ENCODE measurements around the gene COL20A1. TPM values are rescaled to one million over a fixed set of nuclear protein-coding genes. Genes with fewer than 3 reads are reported as not detected.

Gene COL20A1
- total and polyA plus RNA-seq, 2 of the 13 experiments (the other 11 are each of a cell fraction or from before 2014, with no cell fraction given) = not detected

DNA sequence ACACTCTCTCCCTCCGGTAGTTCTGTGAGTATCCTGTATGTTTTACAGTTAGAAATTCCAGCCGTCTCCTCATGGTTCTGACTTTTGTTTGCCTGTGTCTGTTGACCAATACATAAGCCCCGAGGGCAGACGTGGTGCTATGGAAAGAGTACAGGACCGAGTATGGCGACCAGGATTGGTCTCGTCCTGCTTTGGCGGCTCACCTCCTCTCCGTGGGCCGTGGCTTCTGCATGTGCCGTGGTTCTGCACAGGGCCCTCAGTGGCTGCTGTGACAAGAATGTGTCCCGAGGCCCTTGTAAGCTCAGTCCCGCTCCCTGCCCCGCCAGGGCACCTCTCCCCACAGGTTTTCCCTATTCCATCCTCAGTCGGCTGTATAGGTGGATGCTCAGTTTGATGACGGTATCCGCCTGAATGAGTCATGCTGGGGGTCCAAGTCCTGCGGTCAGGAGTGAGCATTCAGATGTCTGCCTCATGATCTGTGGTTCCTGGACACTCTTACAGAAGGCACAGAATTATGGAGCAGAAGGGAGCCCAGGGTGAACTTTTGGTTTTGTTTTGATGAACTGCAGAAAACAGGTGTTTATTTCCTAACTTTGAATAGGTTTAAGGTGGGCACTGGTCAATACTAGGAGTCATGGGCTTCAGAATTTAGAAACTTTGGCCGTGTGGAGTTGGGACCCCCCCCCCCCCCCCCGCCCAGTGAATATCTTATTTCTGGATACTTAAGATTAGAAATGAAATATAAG, 19.2 kb upstream of the COL20A1 start:
- peaks cover 29% of the 10 kb centered on the region for H3K4me1 ChIP-seq (ENCODE audit: insufficient read depth, low read length)
- TSS peak; percentile 90 for BruUV-seq (replicated peaks)
- peak; percentile 82 for DNase-seq (ENCODE audit: low spot score)
- no peak overlapping the region for H2AFZ ChIP-seq (ENCODE audit: low read length)
- H4K20me1 ChIP-seq (ENCODE audit: insufficient read depth, low read length) = peaks cover 33% of the 10 kb centered on the region
- ChIA-PET CTCF (ENCODE audit: low intra/inter-chr PET ratio, low total read pairs) (no interaction called here), POLR2A (interaction anchor here (1.5 kb wide), 1 partner anchor 59 kb away, joined by 8 read pairs; no protein-coding TSS in a partner anchor)
- intact Hi-C loops (cut with micrococcal nuclease; ENCODE audit: unreplicated experiment) (no loop called here), in situ Hi-C loops (cut with HindIII; ENCODE audit: extremely low pct_ligation_motif_present, low pct_unique_long_range_greater_than_20kb) (no loop called here)
- peak; percentile 48 for ATAC-seq
- peak overlapping the region; percentile 72 for H3K27ac ChIP-seq (ENCODE audit: extremely low read length, insufficient read depth, low read length)
- H3K79me2 ChIP-seq (ENCODE audit: insufficient read depth, low read length) = peaks cover 41% of the 10 kb centered on the region
- H3K9me3 ChIP-seq (ENCODE audit: low read length) = no peaks in the 10 kb centered on the region
- WGBS (ENCODE audit: low lambda C conversion rate) = 3% methylated on average over 20 of the region's 20 CpGs
- H3K36me3 ChIP-seq (replicated peaks in 1 of 2; ENCODE audit: control insufficient read depth in 1 of 2, insufficient read depth in 2 of 2, low read length in 2 of 2) = peaks cover 34 to 37% of the 10 kb centered on the region in 2 experiments
- H3K27me3 ChIP-seq (ENCODE audit: control insufficient read depth in 1 of 2, insufficient read depth in 2 of 2, low read length in 2 of 2) = peaks cover 0 to under 1% of the 10 kb centered on the region in 2 experiments; a peak in 1 of 5 replicates
- H3K9ac ChIP-seq (ENCODE audit: insufficient read depth, low read depth, low read length) = peak overlapping the region; percentile 96
- H3K4me2 ChIP-seq (ENCODE audit: low read depth, low read length) = peak overlapping the region; percentile 92
- H3K4me3 ChIP-seq (replicated peaks in 1 of 3; ENCODE audit: insufficient read depth in 1 of 3, low read depth in 2 of 3, low read length in 3 of 3) = peak overlapping the region; percentile 96 to 100 (median 99)
- FAIRE-seq = peak; percentile 91
- TF ChIP-seq CBX2 (IDR thresholded peaks at IDR 0.05; ENCODE audit: low read depth, low read length) = no peak
- TF ChIP-seq CBX2 (CRISPR knock-in tag; IDR thresholded peaks at IDR 0.05; ENCODE audit: low read depth) = no peak
- TF ChIP-seq NFKB2 (CRISPR knock-in tag; IDR thresholded peaks at IDR 0.05; ENCODE audit: borderline replicate concordance) = no peak
- peak; percentile 69; the same call in 2 of the 3 replicates for TF ChIP-seq MXI1 (IDR thresholded peaks at IDR 0.05; ENCODE audit: borderline replicate concordance, low read depth, low read length)
- TF ChIP-seq TAF1 (CRISPR knock-in tag; IDR thresholded peaks at IDR 0.05) = peak; percentile 37; the same call in 1 of the 2 replicates
- TF ChIP-seq, protein P1, sequence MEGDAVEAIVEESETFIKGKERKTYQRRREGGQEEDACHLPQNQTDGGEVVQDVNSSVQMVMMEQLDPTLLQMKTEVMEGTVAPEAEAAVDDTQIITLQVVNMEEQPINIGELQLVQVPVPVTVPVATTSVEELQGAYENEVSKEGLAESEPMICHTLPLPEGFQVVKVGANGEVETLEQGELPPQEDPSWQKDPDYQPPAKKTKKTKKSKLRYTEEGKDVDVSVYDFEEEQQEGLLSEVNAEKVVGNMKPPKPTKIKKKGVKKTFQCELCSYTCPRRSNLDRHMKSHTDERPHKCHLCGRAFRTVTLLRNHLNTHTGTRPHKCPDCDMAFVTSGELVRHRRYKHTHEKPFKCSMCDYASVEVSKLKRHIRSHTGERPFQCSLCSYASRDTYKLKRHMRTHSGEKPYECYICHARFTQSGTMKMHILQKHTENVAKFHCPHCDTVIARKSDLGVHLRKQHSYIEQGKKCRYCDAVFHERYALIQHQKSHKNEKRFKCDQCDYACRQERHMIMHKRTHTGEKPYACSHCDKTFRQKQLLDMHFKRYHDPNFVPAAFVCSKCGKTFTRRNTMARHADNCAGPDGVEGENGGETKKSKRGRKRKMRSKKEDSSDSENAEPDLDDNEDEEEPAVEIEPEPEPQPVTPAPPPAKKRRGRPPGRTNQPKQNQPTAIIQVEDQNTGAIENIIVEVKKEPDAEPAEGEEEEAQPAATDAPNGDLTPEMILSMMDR (CRISPR knock-in tag; IDR thresholded peaks at IDR 0.05) = no peak; the same call in 1 of the 2 replicates
- no peak for TF ChIP-seq KDM1A (CRISPR knock-in tag; IDR thresholded peaks at IDR 0.05)
- TF ChIP-seq RAD51 (IDR thresholded peaks at IDR 0.05; ENCODE audit: borderline replicate concordance) = no peak
- TF ChIP-seq HNRNPK (IDR thresholded peaks at IDR 0.05; ENCODE audit: low read depth, low read length, poor library complexity, severe bottlenecking) = peak; percentile 72
- TF ChIP-seq TBL1XR1 (IDR thresholded peaks at IDR 0.05; ENCODE audit: borderline replicate concordance, low read length, partially characterized antibody) = peak; percentile 48
- peak; percentile 49; the same call in 1 of the 2 replicates for TF ChIP-seq SP2 (CRISPR knock-in tag; IDR thresholded peaks at IDR 0.05)
- TF ChIP-seq JUNB (CRISPR knock-in tag; IDR thresholded peaks at IDR 0.05; ENCODE audit: borderline replicate concordance) = peak; percentile 49; the same call in 1 of the 2 replicates
- peak; percentile 47; the same call in 1 of the 2 replicates for TF ChIP-seq ZNF235 (CRISPR knock-in tag; IDR thresholded peaks at IDR 0.05; ENCODE audit: borderline replicate concordance)
- 0 out of 2 replicates have a peak, but pooled peaks have one; percentile 52 for TF ChIP-seq HES4 (CRISPR knock-in tag; IDR thresholded peaks at IDR 0.05; ENCODE audit: borderline replicate concordance)
- no peak for TF ChIP-seq NCOA5 (CRISPR knock-in tag; IDR thresholded peaks at IDR 0.05)
- TF ChIP-seq, protein P2, sequence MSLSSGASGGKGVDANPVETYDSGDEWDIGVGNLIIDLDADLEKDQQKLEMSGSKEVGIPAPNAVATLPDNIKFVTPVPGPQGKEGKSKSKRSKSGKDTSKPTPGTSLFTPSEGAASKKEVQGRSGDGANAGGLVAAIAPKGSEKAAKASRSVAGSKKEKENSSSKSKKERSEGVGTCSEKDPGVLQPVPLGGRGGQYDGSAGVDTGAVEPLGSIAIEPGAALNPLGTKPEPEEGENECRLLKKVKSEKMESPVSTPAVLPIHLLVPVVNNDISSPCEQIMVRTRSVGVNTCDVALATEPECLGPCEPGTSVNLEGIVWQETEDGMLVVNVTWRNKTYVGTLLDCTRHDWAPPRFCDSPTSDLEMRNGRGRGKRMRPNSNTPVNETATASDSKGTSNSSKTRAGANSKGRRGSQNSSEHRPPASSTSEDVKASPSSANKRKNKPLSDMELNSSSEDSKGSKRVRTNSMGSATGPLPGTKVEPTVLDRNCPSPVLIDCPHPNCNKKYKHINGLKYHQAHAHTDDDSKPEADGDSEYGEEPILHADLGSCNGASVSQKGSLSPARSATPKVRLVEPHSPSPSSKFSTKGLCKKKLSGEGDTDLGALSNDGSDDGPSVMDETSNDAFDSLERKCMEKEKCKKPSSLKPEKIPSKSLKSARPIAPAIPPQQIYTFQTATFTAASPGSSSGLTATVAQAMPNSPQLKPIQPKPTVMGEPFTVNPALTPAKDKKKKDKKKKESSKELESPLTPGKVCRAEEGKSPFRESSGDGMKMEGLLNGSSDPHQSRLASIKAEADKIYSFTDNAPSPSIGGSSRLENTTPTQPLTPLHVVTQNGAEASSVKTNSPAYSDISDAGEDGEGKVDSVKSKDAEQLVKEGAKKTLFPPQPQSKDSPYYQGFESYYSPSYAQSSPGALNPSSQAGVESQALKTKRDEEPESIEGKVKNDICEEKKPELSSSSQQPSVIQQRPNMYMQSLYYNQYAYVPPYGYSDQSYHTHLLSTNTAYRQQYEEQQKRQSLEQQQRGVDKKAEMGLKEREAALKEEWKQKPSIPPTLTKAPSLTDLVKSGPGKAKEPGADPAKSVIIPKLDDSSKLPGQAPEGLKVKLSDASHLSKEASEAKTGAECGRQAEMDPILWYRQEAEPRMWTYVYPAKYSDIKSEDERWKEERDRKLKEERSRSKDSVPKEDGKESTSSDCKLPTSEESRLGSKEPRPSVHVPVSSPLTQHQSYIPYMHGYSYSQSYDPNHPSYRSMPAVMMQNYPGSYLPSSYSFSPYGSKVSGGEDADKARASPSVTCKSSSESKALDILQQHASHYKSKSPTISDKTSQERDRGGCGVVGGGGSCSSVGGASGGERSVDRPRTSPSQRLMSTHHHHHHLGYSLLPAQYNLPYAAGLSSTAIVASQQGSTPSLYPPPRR (CRISPR knock-in tag; IDR thresholded peaks at IDR 0.05; ENCODE audit: borderline replicate concordance) = no peak
